CD8-positive, alpha-beta memory T cell (primary cell): ENCODE measurements around the gene STEAP1. TPM values are rescaled to one million over a fixed set of nuclear protein-coding genes. Genes with fewer than 3 reads are reported as not detected.
A peak's percentile ranks its signal among the peaks of the same experiment; 100 is the strongest.
"Not testable (repeated sequence)": the region's sequence is repeated elsewhere in the genome, so short reads cannot be mapped to it uniquely, and the experiment has no call there.

Experiments used
- CTCF ChIA-PET: fragments of 350-600 bp; sonication (Branson Sonifier 250); formaldehyde crosslinking; loops from one replicate; lab custom pipeline; 2021; ENCODE audit warnings: antibody characterized with exemption; lab: Charles Lee
- POLR2A ChIA-PET: fragments of 350-600 bp; sonication (Branson Sonifier 250); formaldehyde crosslinking; loops from one replicate; lab custom pipeline; 2021; ENCODE audit warnings: antibody characterized with exemption; lab: Charles Lee
- DNase-seq, 5 donors: peaks; one replicate each; pipeline versions ENCODE4 v3.0.0 to v3.0.0-alpha.2; 2020 to 2022; ENCODE audit warnings: mixed read lengths in 1 of 5
- H3K27ac ChIP-seq: one replicate; pipeline ENCODE4 v1.7.0; 2013; ENCODE audit warnings: low read depth, mild to moderate bottlenecking, low read length, moderate library complexity
- H3K27me3 ChIP-seq: 2 replicates; pipeline ENCODE4 v1.7.0; 2013; ENCODE audit warnings: low read length, mild to moderate bottlenecking; ENCODE audit not compliant: insufficient read depth, poor library complexity, severe bottlenecking
- H3K36me3 ChIP-seq: 2 replicates; pipeline ENCODE4 v1.7.0; 2013; ENCODE audit warnings: mild to moderate bottlenecking, low read length, moderate library complexity; ENCODE audit not compliant: insufficient read depth
- H3K4me1 ChIP-seq: 2 replicates; pipeline ENCODE4 v1.7.0; 2013; ENCODE audit warnings: mild to moderate bottlenecking, low read length, moderate library complexity; ENCODE audit not compliant: insufficient read depth
- H3K4me3 ChIP-seq: 2 replicates; pipeline ENCODE4 v1.7.0; 2013; ENCODE audit warnings: mild to moderate bottlenecking, low read length
- H3K9me3 ChIP-seq: 2 replicates; pipeline ENCODE4 v1.7.0; 2013; ENCODE audit warnings: mild to moderate bottlenecking, low read length
- H3K27ac Mint-ChIP-seq, 8 donors: one replicate each; pipeline ENCODE4 v1.8.0; 2020 to 2021; ENCODE audit warnings: mixed read lengths in 8 of 8, mild to moderate bottlenecking in 6 of 8, inconsistent platforms in 3 of 8, moderate library complexity in 3 of 8
- H3K27me3 Mint-ChIP-seq, 2 donors: one replicate each; pipeline ENCODE4 v1.8.0; 2020 to 2021; ENCODE audit warnings: mixed read lengths in 2 of 2, mild to moderate bottlenecking in 1 of 2, moderate library complexity in 1 of 2
- H3K36me3 Mint-ChIP-seq, 3 donors: one replicate each; pipeline ENCODE4 v1.8.0; 2020 to 2021; ENCODE audit warnings: mixed read lengths in 3 of 3, inconsistent platforms in 1 of 3, mild to moderate bottlenecking in 1 of 3
- H3K4me1 Mint-ChIP-seq, 3 donors: one replicate each; pipeline ENCODE4 v1.8.0; 2020 to 2021; ENCODE audit warnings: mixed read lengths in 3 of 3, inconsistent platforms in 1 of 3, mild to moderate bottlenecking in 1 of 3
- H3K4me3 Mint-ChIP-seq, 7 donors: one replicate each; pipeline ENCODE4 v1.8.0; 2020 to 2021; ENCODE audit warnings: mixed read lengths in 7 of 7, mild to moderate bottlenecking in 6 of 7, moderate library complexity in 4 of 7, inconsistent platforms in 2 of 7
- H3K9me3 Mint-ChIP-seq, 5 donors: one replicate each; pipeline ENCODE4 v1.8.0; 2020 to 2022; ENCODE audit warnings: mixed read lengths in 5 of 5, mild to moderate bottlenecking in 3 of 5, moderate library complexity in 2 of 5, inconsistent platforms in 1 of 5
- polyA plus RNA-seq: library from polyadenylated mRNA; unstranded; fragments of 300-500 nt; fragmentation: Illumina TruSeq; gene quantifications from one replicate; pipeline ENCODE4 v1.2.3, GENCODE V29; 2021
- total RNA-seq, 2 experiments: library from RNA; stranded (reverse); gene quantifications; one replicate each; pipeline ENCODE4 v1.2.3, GENCODE V29; 2021

STEAP1 gene
- total and polyA plus RNA-seq, 3 experiments from 2014 or later, result not detected

GRCh38 chr7:90178166-90178565, 23.9 kb downstream of the STEAP1 start:
- H3K36me3 Mint-ChIP-seq, result no peaks in the 10 kb centered on the region
- no peaks in the 10 kb centered on the region for H3K27me3 ChIP-seq
- H3K27ac Mint-ChIP-seq, result no peak overlapping the region
- H3K4me3 Mint-ChIP-seq, result no peak overlapping the region
- ChIA-PET CTCF (interaction anchor here (1.2 kb wide), 1 partner anchor 11 kb away, joined by 3 read pairs; no protein-coding TSS in a partner anchor), POLR2A (no interaction called here)
- H3K4me3 ChIP-seq, result no peak overlapping the region
- H3K4me1 ChIP-seq, result no peaks in the 10 kb centered on the region
- no peaks in the 10 kb centered on the region for H3K9me3 Mint-ChIP-seq
- H3K9me3 ChIP-seq, result no peaks in the 10 kb centered on the region
- H3K27me3 Mint-ChIP-seq, result peaks cover 1 to 12% of the 10 kb centered on the region in 2 donors
- peaks cover 5 to 7% (median 6%) of the 10 kb centered on the region in 3 donors for H3K4me1 Mint-ChIP-seq
- no peak overlapping the region for H3K27ac ChIP-seq
- H3K36me3 ChIP-seq, result no peaks in the 10 kb centered on the region
- no peak for DNase-seq

- no peak for DNase-seq
- POLR2A ChIA-PET, result no interaction called here
- CTCF ChIA-PET, result interaction anchor here (1.2 kb wide), 1 partner anchor 12 kb away, joined by 3 read pairs; no protein-coding TSS in a partner anchor
- Histone ChIP-seq H3K4me3 (no peak overlapping the region), H3K36me3 (no peaks in the 10 kb centered on the region), H3K27me3 (no peaks in the 10 kb centered on the region), H3K4me1 (no peaks in the 10 kb centered on the region), H3K27ac (no peak overlapping the region), H3K9me3 (no peaks in the 10 kb centered on the region)
- H3K27ac Mint-ChIP-seq, result peak overlapping the region in 4 of 8 donors; percentile 10 to 48 (median 30)
- H3K27me3 Mint-ChIP-seq, result peaks cover 0 to 8% of the 10 kb centered on the region in 2 donors
- peaks cover 5 to 7% (median 6%) of the 10 kb centered on the region in 3 donors for H3K4me1 Mint-ChIP-seq
- H3K4me3 Mint-ChIP-seq, result peak overlapping the region in 1 of 7 donors; percentile 11
- H3K9me3 Mint-ChIP-seq, result no peaks in the 10 kb centered on the region
- H3K36me3 Mint-ChIP-seq, result no peaks in the 10 kb centered on the region
Observed at GRCh38 chr7:90178679-90179278, 24.5 kb downstream of the STEAP1 start.

DNA sequence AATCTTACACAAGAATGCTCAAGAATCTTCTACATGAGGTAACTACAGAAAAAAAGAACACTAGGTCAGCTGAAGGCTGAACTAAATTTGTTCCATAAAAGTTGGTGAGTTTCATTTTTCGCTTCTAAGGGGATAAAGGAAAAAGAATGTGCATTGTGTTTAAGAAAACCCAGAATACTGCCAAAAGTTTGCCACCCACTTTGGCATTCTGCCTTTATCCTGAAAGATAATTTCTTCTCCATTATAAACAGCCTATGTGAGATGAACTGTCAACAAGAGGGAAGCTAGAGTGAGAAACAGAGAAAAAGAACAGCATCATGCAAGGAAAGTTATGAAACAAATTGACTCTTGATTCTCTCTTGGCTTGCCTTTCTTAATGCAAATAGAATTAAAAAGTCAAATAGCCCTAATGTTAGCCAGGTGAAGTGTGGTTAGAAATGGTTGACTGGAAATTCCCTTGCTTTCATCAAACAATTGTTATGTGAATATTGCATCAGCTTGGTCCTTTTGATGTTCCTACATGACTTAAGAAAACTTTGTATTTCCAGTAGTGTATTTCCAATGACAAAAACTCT, 25.8 kb downstream of the STEAP1 start:
- peaks cover 0 to 4% (median 0%) of the 10 kb centered on the region in 5 donors for H3K9me3 Mint-ChIP-seq
- Histone ChIP-seq H3K36me3 (no peaks in the 10 kb centered on the region), H3K27me3 (no peaks in the 10 kb centered on the region), H3K27ac (no peak overlapping the region), H3K4me1 (no peaks in the 10 kb centered on the region), H3K9me3 (no peaks in the 10 kb centered on the region), H3K4me3 (no peak overlapping the region)
- no peak for DNase-seq
- CTCF ChIA-PET, result no interaction called here
- peaks cover 0 to 6% of the 10 kb centered on the region in 2 donors for H3K27me3 Mint-ChIP-seq
- no peak overlapping the region for H3K27ac Mint-ChIP-seq
- H3K4me1 Mint-ChIP-seq, result peaks cover 5 to 7% (median 6%) of the 10 kb centered on the region in 3 donors
- no peak overlapping the region for H3K4me3 Mint-ChIP-seq
- POLR2A ChIA-PET, result no interaction called here
- H3K36me3 Mint-ChIP-seq, result no peaks in the 10 kb centered on the region

GRCh38 chr7:90180649-90181048, 26.4 kb downstream of the STEAP1 start:
- ChIA-PET POLR2A (no interaction called here), CTCF (no interaction called here)
- DNase-seq, result no peak
- H3K9me3 ChIP-seq, result no peaks in the 10 kb centered on the region
- Mint-ChIP-seq H3K4me3 (no peak overlapping the region), H3K9me3 (peaks cover 0 to 6% (median 0%) of the 10 kb centered on the region in 5 donors), H3K27ac (no peak overlapping the region), H3K36me3 (no peaks in the 10 kb centered on the region), H3K4me1 (peaks cover 5 to 7% (median 6%) of the 10 kb centered on the region in 3 donors), H3K27me3 (peaks cover 0 to 6% of the 10 kb centered on the region in 2 donors)
- H3K4me1 ChIP-seq, result no peaks in the 10 kb centered on the region
- H3K36me3 ChIP-seq, result no peaks in the 10 kb centered on the region
- no peak overlapping the region for H3K4me3 ChIP-seq
- no peaks in the 10 kb centered on the region for H3K27me3 ChIP-seq
- no peak overlapping the region for H3K27ac ChIP-seq

GRCh38 chr7:90181485-90181884, 27.2 kb downstream of the STEAP1 start:
- Histone ChIP-seq H3K9me3 (no peaks in the 10 kb centered on the region), H3K4me1 (no peaks in the 10 kb centered on the region), H3K27me3 (no peaks in the 10 kb centered on the region), H3K4me3 (no peak overlapping the region), H3K27ac (no peak overlapping the region), H3K36me3 (no peaks in the 10 kb centered on the region)
- H3K4me3 Mint-ChIP-seq, result no peak overlapping the region
- peaks cover 5 to 7% (median 6%) of the 10 kb centered on the region in 3 donors for H3K4me1 Mint-ChIP-seq
- DNase-seq, result no peak
- no peak overlapping the region for H3K27ac Mint-ChIP-seq
- H3K9me3 Mint-ChIP-seq, result peaks cover 0 to 6% (median 0%) of the 10 kb centered on the region in 5 donors
- ChIA-PET POLR2A (no interaction called here), CTCF (no interaction called here)
- no peaks in the 10 kb centered on the region for H3K36me3 Mint-ChIP-seq
- H3K27me3 Mint-ChIP-seq, result peaks cover 0 to 6% of the 10 kb centered on the region in 2 donors

GRCh38 chr7:90186290-90186689, 32.0 kb downstream of the STEAP1 start:
- H3K36me3 ChIP-seq, H3K4me3 ChIP-seq, DNase-seq, H3K9me3 ChIP-seq, H3K27ac ChIP-seq, H3K36me3 Mint-ChIP-seq, H3K27ac Mint-ChIP-seq, H3K27me3 ChIP-seq, H3K4me1 Mint-ChIP-seq, POLR2A ChIA-PET, H3K4me3 Mint-ChIP-seq, H3K27me3 Mint-ChIP-seq, H3K4me1 ChIP-seq: not testable (repeated sequence)
- CTCF ChIA-PET, result interaction anchor here (1.1 kb wide), 1 partner anchor 32 kb away, joined by 3 read pairs; the partner anchor contains the start of gene STEAP1
- H3K9me3 Mint-ChIP-seq, result peaks cover 0 to 16% (median 4%) of the 10 kb centered on the region in 5 donors

GRCh38 chr7:90187507-90188050, 33.3 kb downstream of the STEAP1 start:
- ChIA-PET POLR2A (no interaction called here), CTCF (no interaction called here)
- Mint-ChIP-seq H3K27me3 (peaks cover 1 to 6% of the 10 kb centered on the region in 2 donors), H3K4me3 (no peak overlapping the region), H3K9me3 (peaks cover 6 to 24% (median 9%) of the 10 kb centered on the region in 5 donors), H3K4me1 (no peaks in the 10 kb centered on the region), H3K27ac (no peak overlapping the region), H3K36me3 (peaks cover 0 to 8% (median 0%) of the 10 kb centered on the region in 3 donors)
- H3K27ac ChIP-seq, result no peak overlapping the region
- no peak overlapping the region for H3K4me3 ChIP-seq
- no peaks in the 10 kb centered on the region for H3K27me3 ChIP-seq
- H3K36me3 ChIP-seq, result no peaks in the 10 kb centered on the region
- H3K4me1 ChIP-seq, result no peaks in the 10 kb centered on the region
- DNase-seq, result no peak
- no peaks in the 10 kb centered on the region for H3K9me3 ChIP-seq

- Histone ChIP-seq H3K9me3 (no peaks in the 10 kb centered on the region), H3K27me3 (no peaks in the 10 kb centered on the region), H3K4me1 (no peaks in the 10 kb centered on the region), H3K27ac (no peak overlapping the region), H3K36me3 (no peaks in the 10 kb centered on the region), H3K4me3 (no peak overlapping the region)
- H3K36me3 Mint-ChIP-seq, result peaks cover 0 to 11% (median 0%) of the 10 kb centered on the region in 3 donors
- POLR2A ChIA-PET, result no interaction called here
- no peaks in the 10 kb centered on the region for H3K4me1 Mint-ChIP-seq
- no peak overlapping the region for H3K4me3 Mint-ChIP-seq
- no peak overlapping the region for H3K27ac Mint-ChIP-seq
- peaks cover 6 to 27% (median 10%) of the 10 kb centered on the region in 5 donors for H3K9me3 Mint-ChIP-seq
- DNase-seq, result no peak
- peaks cover 1 to 3% of the 10 kb centered on the region in 2 donors for H3K27me3 Mint-ChIP-seq
- CTCF ChIA-PET, result no interaction called here
Observed at GRCh38 chr7:90188281-90188680, 34.0 kb downstream of the STEAP1 start.
